ENCODE data around the gene MSI2.

GRCh38 chr17:57636985-57637665, 380.8 kb downstream of the MSI2 start:
- TF ChIP-seq CTCF (IDR thresholded peaks at IDR 0.05; ENCODE audit: insufficient read depth, low read length, poor library complexity, severe bottlenecking) (no peak), EZH2phosphoT487 (conservative IDR thresholded peaks at IDR 0.05; ENCODE audit: low read length) (no peak)

All from SU-DHL-6 (cell line).